ENCODE results near the gene CAB39L. TPM values are rescaled to one million over a fixed set of nuclear protein-coding genes. Genes with fewer than 3 reads are reported as not detected.

The CAB39L gene
- total RNA-seq, 2 donors from 2014 or later, result 5.3 to 8.6 TPM

GRCh38 chr13:49407068-49407467, 36.8 kb downstream of the CAB39L start:
- Histone ChIP-seq H3K4me3 (ENCODE audit: low read length) (no peak overlapping the region), H3K9ac (ENCODE audit: extremely low read depth, low read length, poor library complexity, severe bottlenecking) (no peak overlapping the region), H3K27me3 (ENCODE audit: control insufficient read depth, insufficient read depth, low read length, poor library complexity, severe bottlenecking) (no peaks in the 10 kb centered on the region), H3K27ac (ENCODE audit: low read depth, low read length) (no peak overlapping the region), H3K9me3 (ENCODE audit: control insufficient read depth, low read length) (peaks cover 3% of the 10 kb centered on the region), H3K4me1 (ENCODE audit: control insufficient read depth, insufficient read depth, low read length) (no peaks in the 10 kb centered on the region), H3K36me3 (ENCODE audit: control insufficient read depth, insufficient read depth, low read length) (no peaks in the 10 kb centered on the region)
- WGBS, 2 experiments (ENCODE audit: insufficient coverage in 1 of 2, insufficient read length in 1 of 2), result 100% methylated on average over 1 of the region's 1 CpG; no CpG with 5 or more reads in 1 of the 2 experiments
- DNase-seq, result no peak
- Mint-ChIP-seq H3K36me3 (ENCODE audit: low read depth) (no peaks in the 10 kb centered on the region), H3K9me3 (no peaks in the 10 kb centered on the region), H3K27ac (no peak overlapping the region), H3K27me3 (ENCODE audit: insufficient read depth) (no peaks in the 10 kb centered on the region), H3K4me1 (no peaks in the 10 kb centered on the region), H3K4me3 (no peak overlapping the region)
- TF ChIP-seq CTCF (conservative IDR thresholded peaks at IDR 0.05), result no peak

- H3K36me3 Mint-ChIP-seq (ENCODE audit: low read depth), result no peaks in the 10 kb centered on the region
- no peaks in the 10 kb centered on the region for H3K36me3 ChIP-seq (ENCODE audit: control insufficient read depth, insufficient read depth, low read length)
- H3K4me1 ChIP-seq (ENCODE audit: control insufficient read depth, insufficient read depth, low read length), result no peaks in the 10 kb centered on the region
- no peak for DNase-seq
- H3K27ac Mint-ChIP-seq, result no peak overlapping the region
- no peaks in the 10 kb centered on the region for H3K27me3 Mint-ChIP-seq (ENCODE audit: insufficient read depth)
- H3K9me3 ChIP-seq (ENCODE audit: control insufficient read depth, low read length), result peaks cover 3% of the 10 kb centered on the region
- H3K9ac ChIP-seq (ENCODE audit: extremely low read depth, low read length, poor library complexity, severe bottlenecking), result no peak overlapping the region
- H3K9me3 Mint-ChIP-seq, result no peaks in the 10 kb centered on the region
- no peak overlapping the region for H3K27ac ChIP-seq (ENCODE audit: low read depth, low read length)
- H3K4me1 Mint-ChIP-seq, result peaks cover 6% of the 10 kb centered on the region
- WGBS, 2 experiments (ENCODE audit: insufficient coverage in 1 of 2, insufficient read length in 1 of 2), result 94% methylated on average over 1 of the region's 1 CpG; no CpG with 5 or more reads in 1 of the 2 experiments
- H3K4me3 ChIP-seq (ENCODE audit: low read length), result no peak overlapping the region
- TF ChIP-seq CTCF (conservative IDR thresholded peaks at IDR 0.05), result no peak
- H3K27me3 ChIP-seq (ENCODE audit: control insufficient read depth, insufficient read depth, low read length, poor library complexity, severe bottlenecking), result no peaks in the 10 kb centered on the region
- no peak overlapping the region for H3K4me3 Mint-ChIP-seq
Observed at GRCh38 chr13:49404703-49405020, 39.2 kb downstream of the CAB39L start.

GRCh38 chr13:49403996-49404702, 39.7 kb downstream of the CAB39L start:
- 90 to 100% methylated on average over 5 to 7 of the region's 7 CpGs for WGBS, 2 experiments (ENCODE audit: insufficient coverage in 1 of 2, insufficient read length in 1 of 2)
- H3K27ac Mint-ChIP-seq, result no peak overlapping the region
- peaks cover 3% of the 10 kb centered on the region for H3K9me3 ChIP-seq (ENCODE audit: control insufficient read depth, low read length)

More at GRCh38 chr13:49403996-49404702, 39.7 kb downstream of the CAB39L start:
- Mint-ChIP-seq H3K36me3 (ENCODE audit: low read depth) (no peaks in the 10 kb centered on the region), H3K27me3 (ENCODE audit: insufficient read depth) (no peaks in the 10 kb centered on the region), H3K4me1 (peaks cover 6% of the 10 kb centered on the region), H3K4me3 (no peak overlapping the region), H3K9me3 (no peaks in the 10 kb centered on the region)
- no peaks in the 10 kb centered on the region for H3K27me3 ChIP-seq (ENCODE audit: control insufficient read depth, insufficient read depth, low read length, poor library complexity, severe bottlenecking)
- H3K27ac ChIP-seq (ENCODE audit: low read depth, low read length), result no peak overlapping the region
- no peaks in the 10 kb centered on the region for H3K4me1 ChIP-seq (ENCODE audit: control insufficient read depth, insufficient read depth, low read length)
- TF ChIP-seq CTCF (conservative IDR thresholded peaks at IDR 0.05), result no peak
- no peak overlapping the region for H3K9ac ChIP-seq (ENCODE audit: extremely low read depth, low read length, poor library complexity, severe bottlenecking)
- H3K4me3 ChIP-seq (ENCODE audit: low read length), result no peak overlapping the region
- no peaks in the 10 kb centered on the region for H3K36me3 ChIP-seq (ENCODE audit: control insufficient read depth, insufficient read depth, low read length)
- DNase-seq, result no peak
